Endothelial cell of umbilical vein (primary cell): ENCODE data around the gene CREG2.

Source experiments
- CTCF ChIP-seq, 2 donors: IDR thresholded peaks; 1 replicate in 1 of 2; 2 replicates in 1 of 2; pipeline ENCODE4 v1.5.1; 2011; ENCODE audit warnings: low read length in 2 of 2, mild to moderate bottlenecking in 2 of 2, moderate library complexity in 2 of 2, control low read depth in 1 of 2, inconsistent platforms in 1 of 2, low read depth in 1 of 2; ENCODE audit not compliant: insufficient read depth in 1 of 2; ENCODE audit errors: extremely low read depth in 1 of 2
- EZH2 ChIP-seq: IDR thresholded peaks from 2 replicates; pipeline ENCODE4 v1.6.1; 2012; ENCODE audit warnings: borderline replicate concordance, low read depth, mild to moderate bottlenecking, moderate library complexity, low read length, inconsistent platforms; ENCODE audit not compliant: severe bottlenecking
- FOS ChIP-seq: IDR thresholded peaks from 2 replicates; pipeline ENCODE4 v1.6.1; 2011; ENCODE audit warnings: mild to moderate bottlenecking, low read length, moderate library complexity, borderline replicate concordance; ENCODE audit not compliant: insufficient read depth
- GATA2 ChIP-seq: IDR thresholded peaks from 2 replicates; pipeline ENCODE4 v1.7.0; 2011; ENCODE audit warnings: low read depth, mild to moderate bottlenecking, moderate library complexity, mixed read lengths, low read length; ENCODE audit not compliant: insufficient read length, insufficient read depth
- JUN ChIP-seq: IDR thresholded peaks from 2 replicates; pipeline ENCODE4 v1.6.1; 2011; ENCODE audit warnings: borderline replicate concordance, low read depth; ENCODE audit not compliant: insufficient read length, insufficient read depth
- MYC ChIP-seq: IDR thresholded peaks from one replicate; pipeline ENCODE4 v1.6.1; 2011; ENCODE audit warnings: mild to moderate bottlenecking, low read depth, low read length
- POLR2A ChIP-seq: IDR thresholded peaks from 2 replicates; pipeline ENCODE4 v1.6.1; 2012; ENCODE audit warnings: low read depth, mild to moderate bottlenecking, control low read depth, low read length
- POLR2AphosphoS5 ChIP-seq: IDR thresholded peaks from 2 replicates; pipeline ENCODE4 v1.6.1; 2012; ENCODE audit warnings: low read depth, mild to moderate bottlenecking, control low read depth, low read length, moderate library complexity; ENCODE audit not compliant: insufficient read depth

GRCh38 chr2:101357376-101357775 is 29.9 kb downstream of the CREG2 start:
- no peak for TF ChIP-seq POLR2A
- TF ChIP-seq CTCF (IDR thresholded peaks at IDR 0.05; ENCODE audit: extremely low read depth in 1 of 2, insufficient read depth in 1 of 2, low read depth in 1 of 2, low read length in 2 of 2) = no peak
- TF ChIP-seq FOS = no peak
- TF ChIP-seq MYC = no peak
- no peak for TF ChIP-seq EZH2
- TF ChIP-seq POLR2AphosphoS5 = no peak
- no peak for TF ChIP-seq GATA2
- TF ChIP-seq JUN = no peak
